Effector memory CD4-positive, alpha-beta T cell (primary cell): ENCODE measurements around the gene RHBDL1.

ENCODE experiments used
- DNase-seq, 3 donors: peaks; one replicate each; pipeline ENCODE4 v3.0.0-alpha.2; 2020
- H3K27ac ChIP-seq: 2 replicates; pipeline ENCODE4 v1.7.0; 2013; ENCODE audit warnings: mild to moderate bottlenecking, low read length, moderate library complexity; ENCODE audit not compliant: insufficient read depth, poor library complexity, severe bottlenecking
- H3K27me3 ChIP-seq: replicated peaks from 2 replicates; pipeline ENCODE4 v1.7.0; 2013; ENCODE audit warnings: mild to moderate bottlenecking, low read length; ENCODE audit not compliant: insufficient read depth, control insufficient read depth, poor library complexity, severe bottlenecking
- H3K36me3 ChIP-seq: 2 replicates; pipeline ENCODE4 v1.7.0; 2013; ENCODE audit warnings: mild to moderate bottlenecking, low read length, moderate library complexity; ENCODE audit not compliant: control insufficient read depth, insufficient read depth
- H3K4me1 ChIP-seq: 2 replicates; pipeline ENCODE4 v1.7.0; 2013; ENCODE audit warnings: low read length, mild to moderate bottlenecking; ENCODE audit not compliant: control insufficient read depth, insufficient read depth, poor library complexity, severe bottlenecking
- H3K4me3 ChIP-seq: 2 replicates; pipeline ENCODE4 v1.7.0; 2013; ENCODE audit warnings: low read length, low read depth, mild to moderate bottlenecking; ENCODE audit not compliant: insufficient read depth, poor library complexity, severe bottlenecking
- H3K9me3 ChIP-seq: 2 replicates; pipeline ENCODE4 v1.7.0; 2013; ENCODE audit warnings: mild to moderate bottlenecking, low read length, moderate library complexity; ENCODE audit not compliant: control insufficient read depth

RHBDL1 gene

DNA sequence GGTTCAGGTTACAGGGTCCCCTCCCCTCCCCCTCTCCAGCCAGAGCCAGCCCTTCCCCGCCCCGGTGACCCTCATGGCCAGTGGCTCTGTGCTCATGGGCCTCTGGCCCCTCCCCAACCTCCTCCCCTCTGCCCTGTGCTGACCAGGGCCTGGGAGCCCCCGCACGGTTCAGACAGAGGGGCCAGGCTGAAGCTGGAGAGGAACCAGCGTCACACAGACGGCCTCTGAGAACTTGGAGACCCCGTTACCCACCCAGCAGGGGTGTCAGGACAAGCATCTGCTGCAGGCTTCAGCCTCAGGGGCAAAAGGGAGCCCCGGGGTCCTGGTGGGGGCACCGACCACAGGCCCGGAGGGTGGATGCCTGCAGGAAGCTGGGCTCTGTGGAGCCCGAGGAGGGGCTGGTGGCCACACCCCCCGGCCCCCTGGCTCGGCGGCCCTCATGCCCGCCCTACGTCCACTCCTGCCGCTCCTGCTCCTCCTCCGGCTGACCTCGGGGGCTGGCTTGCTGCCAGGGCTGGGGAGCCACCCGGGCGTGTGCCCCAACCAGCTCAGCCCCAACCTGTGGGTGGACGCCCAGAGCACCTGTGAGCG is 44.6 kb upstream of the RHBDL1 start, which contains the start of gene WFIKKN1:
WFIKKN1 (plus strand) TSS at position 171 of the 591 bp plus-strand sequence; CDS start at position 440, 269 bp downstream.
- Histone ChIP-seq H3K4me1 (peaks cover 11% of the 10 kb centered on the region), H3K27me3 (no peaks in the 10 kb centered on the region), H3K4me3 (no peak within 1 kb of the TSS), H3K9me3 (no peaks in the 10 kb centered on the region), H3K27ac (no peak within 1 kb of the TSS), H3K36me3 (peaks cover 11% of the 10 kb centered on the region)
- DNase-seq: no peak

- no peak overlapping the region for H3K4me3 ChIP-seq
- no peaks in the 10 kb centered on the region for H3K27me3 ChIP-seq
- no peak for DNase-seq
- peaks cover 11% of the 10 kb centered on the region for H3K36me3 ChIP-seq
- H3K4me1 ChIP-seq: peaks cover 12% of the 10 kb centered on the region
- H3K27ac ChIP-seq: no peak overlapping the region
- H3K9me3 ChIP-seq: no peaks in the 10 kb centered on the region
Measured at GRCh38 chr16:631808-632358, 43.6 kb upstream of the RHBDL1 start.

DNA sequence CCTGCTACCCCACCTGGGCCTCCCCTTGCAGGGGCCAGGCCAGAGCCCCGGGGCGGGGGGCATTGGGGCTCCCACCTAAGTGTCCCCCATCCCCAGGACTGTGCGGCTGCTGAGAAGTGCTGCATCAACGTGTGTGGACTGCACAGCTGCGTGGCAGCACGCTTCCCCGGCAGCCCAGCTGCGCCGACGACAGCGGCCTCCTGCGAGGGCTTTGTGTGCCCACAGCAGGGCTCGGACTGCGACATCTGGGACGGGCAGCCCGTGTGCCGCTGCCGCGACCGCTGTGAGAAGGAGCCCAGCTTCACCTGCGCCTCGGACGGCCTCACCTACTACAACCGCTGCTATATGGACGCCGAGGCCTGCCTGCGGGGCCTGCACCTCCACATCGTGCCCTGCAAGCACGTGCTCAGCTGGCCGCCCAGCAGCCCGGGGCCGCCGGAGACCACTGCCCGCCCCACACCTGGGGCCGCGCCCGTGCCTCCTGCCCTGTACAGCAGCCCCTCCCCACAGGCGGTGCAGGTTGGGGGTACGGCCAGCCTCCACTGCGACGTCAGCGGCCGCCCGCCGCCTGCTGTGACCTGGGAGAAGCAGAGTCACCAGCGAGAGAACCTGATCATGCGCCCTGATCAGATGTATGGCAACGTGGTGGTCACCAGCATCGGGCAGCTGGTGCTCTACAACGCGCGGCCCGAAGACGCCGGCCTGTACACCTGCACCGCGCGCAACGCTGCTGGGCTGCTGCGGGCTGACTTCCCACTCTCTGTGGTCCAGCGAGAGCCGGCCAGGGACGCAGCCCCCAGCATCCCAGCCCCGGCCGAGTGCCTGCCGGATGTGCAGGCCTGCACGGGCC is 42.8 kb upstream of the RHBDL1 start:
- Histone ChIP-seq H3K9me3 (no peaks in the 10 kb centered on the region), H3K4me1 (peaks cover 12% of the 10 kb centered on the region), H3K27ac (no peak overlapping the region), H3K36me3 (peaks cover 4% of the 10 kb centered on the region), H3K27me3 (no peaks in the 10 kb centered on the region), H3K4me3 (no peak overlapping the region)
- DNase-seq: no peak

DNA sequence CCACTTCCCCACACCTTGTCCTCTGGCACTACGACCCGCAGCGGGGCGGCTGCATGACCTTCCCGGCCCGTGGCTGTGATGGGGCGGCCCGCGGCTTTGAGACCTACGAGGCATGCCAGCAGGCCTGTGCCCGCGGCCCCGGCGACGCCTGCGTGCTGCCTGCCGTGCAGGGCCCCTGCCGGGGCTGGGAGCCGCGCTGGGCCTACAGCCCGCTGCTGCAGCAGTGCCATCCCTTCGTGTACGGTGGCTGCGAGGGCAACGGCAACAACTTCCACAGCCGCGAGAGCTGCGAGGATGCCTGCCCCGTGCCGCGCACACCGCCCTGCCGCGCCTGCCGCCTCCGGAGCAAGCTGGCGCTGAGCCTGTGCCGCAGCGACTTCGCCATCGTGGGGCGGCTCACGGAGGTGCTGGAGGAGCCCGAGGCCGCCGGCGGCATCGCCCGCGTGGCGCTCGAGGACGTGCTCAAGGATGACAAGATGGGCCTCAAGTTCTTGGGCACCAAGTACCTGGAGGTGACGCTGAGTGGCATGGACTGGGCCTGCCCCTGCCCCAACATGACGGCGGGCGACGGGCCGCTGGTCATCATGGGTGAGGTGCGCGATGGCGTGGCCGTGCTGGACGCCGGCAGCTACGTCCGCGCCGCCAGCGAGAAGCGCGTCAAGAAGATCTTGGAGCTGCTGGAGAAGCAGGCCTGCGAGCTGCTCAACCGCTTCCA is 42.0 kb upstream of the RHBDL1 start:
- Histone ChIP-seq H3K36me3 (no peaks in the 10 kb centered on the region), H3K9me3 (no peaks in the 10 kb centered on the region), H3K4me3 (no peak overlapping the region), H3K27ac (no peak overlapping the region), H3K27me3 (no peaks in the 10 kb centered on the region), H3K4me1 (peaks cover 12% of the 10 kb centered on the region)
- DNase-seq: no peak

GRCh38 chr16:634051-634670 is 41.3 kb upstream of the RHBDL1 start:
- Histone ChIP-seq H3K4me3 (no peak overlapping the region), H3K36me3 (no peaks in the 10 kb centered on the region), H3K9me3 (no peaks in the 10 kb centered on the region), H3K4me1 (peaks cover 12% of the 10 kb centered on the region), H3K27ac (no peak overlapping the region), H3K27me3 (no peaks in the 10 kb centered on the region)
- DNase-seq: no peak

GRCh38 chr16:634996-635395 is 40.5 kb upstream of the RHBDL1 start:
- peaks cover 12% of the 10 kb centered on the region for H3K4me1 ChIP-seq
- DNase-seq: no peak
- no peak overlapping the region for H3K4me3 ChIP-seq

DNA sequence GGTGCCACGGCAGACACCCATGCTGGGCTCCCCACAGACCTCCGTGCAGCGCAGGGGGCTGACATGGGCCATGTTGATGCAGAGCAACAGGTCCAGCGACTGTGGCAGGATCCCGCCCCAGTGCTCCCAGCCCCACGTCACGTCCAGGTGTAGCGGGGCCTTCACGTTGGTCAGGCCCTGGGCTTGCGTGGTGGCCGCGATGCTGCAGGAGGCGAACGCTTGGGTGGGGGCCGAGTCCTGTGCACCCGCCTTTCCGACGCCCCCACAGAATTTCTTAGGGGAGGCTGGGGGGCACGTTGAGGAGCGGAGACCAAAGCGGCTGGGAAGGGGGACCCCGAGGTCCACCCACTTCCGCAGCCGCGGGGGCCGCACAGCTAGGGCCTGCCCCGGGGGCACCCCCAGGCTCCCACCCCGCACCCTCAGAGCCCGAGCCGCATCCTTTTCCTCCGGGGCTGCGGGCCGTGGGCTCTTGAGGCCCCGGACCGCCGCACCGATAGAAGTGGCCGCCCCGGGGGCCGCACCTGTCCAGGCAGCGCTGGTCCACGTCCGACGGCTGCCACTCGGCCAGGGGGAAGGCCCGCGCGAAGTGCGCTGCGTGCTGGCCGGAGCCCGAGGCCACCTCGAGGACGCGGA is 39.8 kb upstream of the RHBDL1 start:
- H3K9me3 ChIP-seq: no peaks in the 10 kb centered on the region
- peak overlapping the region; percentile 83 for H3K27ac ChIP-seq
- no peaks in the 10 kb centered on the region for H3K27me3 ChIP-seq
- DNase-seq: no peak
- peak overlapping the region; percentile 96 for H3K4me3 ChIP-seq
- H3K36me3 ChIP-seq: no peaks in the 10 kb centered on the region
- H3K4me1 ChIP-seq: peaks cover 12% of the 10 kb centered on the region

More at GRCh38 chr16:634996-635395, 40.5 kb upstream of the RHBDL1 start:
- Histone ChIP-seq H3K36me3 (no peaks in the 10 kb centered on the region), H3K27ac (no peak overlapping the region), H3K27me3 (no peaks in the 10 kb centered on the region), H3K9me3 (no peaks in the 10 kb centered on the region)

DNA sequence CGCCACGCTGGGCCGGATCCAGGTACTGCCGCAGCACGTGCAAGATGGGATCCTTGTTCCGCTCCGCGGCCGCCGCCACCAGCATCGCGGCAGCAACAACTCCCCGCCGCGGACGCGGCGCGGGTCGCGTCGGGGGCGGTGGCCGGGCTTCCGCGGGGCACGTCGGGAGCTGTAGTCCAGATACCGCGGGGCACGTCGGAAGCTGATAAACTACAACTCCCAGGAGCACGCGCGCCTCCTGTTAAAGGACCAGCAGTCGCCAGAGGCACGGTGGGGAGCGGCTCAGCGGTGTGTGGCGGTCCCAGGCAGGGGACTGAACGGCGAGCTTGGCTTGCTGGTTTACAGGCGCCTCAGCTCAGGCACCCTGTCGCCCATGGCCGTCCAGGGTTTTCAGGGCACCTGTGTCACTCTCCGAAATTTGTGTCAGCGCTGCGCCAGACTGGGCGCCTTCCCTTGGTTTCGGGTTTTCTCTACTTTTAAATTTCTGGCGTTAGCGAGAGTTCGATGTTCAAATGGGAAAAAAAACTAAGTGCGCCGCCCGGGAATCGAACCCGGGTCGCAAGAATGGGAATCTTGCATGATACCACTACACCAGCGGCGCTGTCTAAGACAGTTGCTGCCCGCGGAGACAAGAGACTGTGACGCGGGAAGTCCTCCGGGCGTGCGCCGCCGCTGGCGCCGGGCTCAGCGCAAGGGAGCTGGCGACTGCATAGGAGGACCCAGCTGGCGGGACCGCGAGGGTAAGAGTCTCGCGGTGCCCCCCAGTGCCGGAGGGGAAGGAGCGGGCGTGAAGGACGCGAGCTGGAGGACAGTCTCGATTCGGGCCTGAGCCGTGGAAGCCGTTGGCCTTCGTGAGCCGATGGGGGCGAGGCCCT is 39.0 kb upstream of the RHBDL1 start, which contains the start of gene METTL26:
METTL26 (minus strand) TSS at position 100 of the 875 bp plus-strand sequence; CDS start at position 85, 15 bp downstream.
- Histone ChIP-seq H3K4me1 (peaks cover 19% of the 10 kb centered on the region), H3K9me3 (no peaks in the 10 kb centered on the region), H3K27me3 (no peaks in the 10 kb centered on the region), H3K27ac (peak within 1 kb of the TSS; percentile 83), H3K36me3 (no peaks in the 10 kb centered on the region), H3K4me3 (peak within 1 kb of the TSS; percentile 96)
- DNase-seq: peak; percentile 82 to 89 (median 86)
